Suprapubic skin (tissue), 3 donors: ENCODE data around the gene PTPRN2.

Experiments
- CTCF ChIP-seq, 2 donors: fragments of 200-600 bp in 1 of 2; fragments of 450-650 bp in 1 of 2; sonication (generic) in 1 of 2; IDR thresholded peaks; one replicate each; pipeline ENCODE4 v1.5.1; 2016 to 2019; ENCODE audit warnings: antibody characterized with exemption in 2 of 2, mild to moderate bottlenecking in 1 of 2, moderate library complexity in 1 of 2
- POLR2A ChIP-seq, 2 donors: fragments of 450-650 bp; IDR thresholded peaks; one replicate each; pipeline ENCODE4 v1.6.1; 2017; ENCODE audit warnings: antibody characterized with exemption in 2 of 2, mild to moderate bottlenecking in 2 of 2, moderate library complexity in 2 of 2

- TF ChIP-seq POLR2A (IDR thresholded peaks at IDR 0.05) (no peak), CTCF (IDR thresholded peaks at IDR 0.05) (no peak)
These were observed 634.6 kb downstream of the PTPRN2 start for GRCh38 chr7:157952841-157953645.
